SK-N-SH treated with all-trans-retinoic acid at 6 μM for 48 hours (cell line): ENCODE results near the gene SPP2.

Experiments used
- ARNTL ChIP-seq: fragments of 450-650 bp; formaldehyde crosslinking; IDR thresholded peaks from 2 replicates; pipeline ENCODE4 v1.5.0; 2020; ENCODE audit warnings: low read depth, mild to moderate bottlenecking, moderate library complexity, borderline replicate concordance
- ISL1 ChIP-seq: fragments of 250-450 bp; sonication (Bioruptor Pico); IDR thresholded peaks from 2 replicates; pipeline ENCODE4 v2.1.2; 2022; ENCODE audit warnings: mild to moderate bottlenecking, moderate library complexity
- PATZ1 ChIP-seq: fragments of 250-450 bp; sonication (Bioruptor Pico); IDR thresholded peaks from 2 replicates; pipeline ENCODE4 v1.8.0; 2020; ENCODE audit warnings: mild to moderate bottlenecking, moderate library complexity, borderline replicate concordance
- SNAI2 ChIP-seq: fragments of 250-450 bp; sonication (Bioruptor Pico); IDR thresholded peaks from 2 replicates; pipeline ENCODE4 v1.5.0; 2020; ENCODE audit warnings: mild to moderate bottlenecking, moderate library complexity
- TOX ChIP-seq: fragments of 250-450 bp; sonication (Bioruptor Pico); IDR thresholded peaks from 2 replicates; pipeline ENCODE4 v1.8.0; 2021; ENCODE audit warnings: mild to moderate bottlenecking, moderate library complexity, borderline replicate concordance
- ZFP3 ChIP-seq: fragments of 250-450 bp; sonication (Bioruptor Pico); IDR thresholded peaks from 2 replicates; pipeline ENCODE4 v1.5.0; 2020; ENCODE audit warnings: mild to moderate bottlenecking, moderate library complexity
- ZNF70 ChIP-seq: fragments of 450-650 bp; formaldehyde crosslinking; IDR thresholded peaks from 2 replicates; pipeline ENCODE4 v1.5.0; 2020; ENCODE audit warnings: mild to moderate bottlenecking, moderate library complexity
- ZNF8 ChIP-seq: fragments of 450-650 bp; formaldehyde crosslinking; IDR thresholded peaks from 2 replicates; pipeline ENCODE4 v1.5.0; 2020; ENCODE audit warnings: mild to moderate bottlenecking, moderate library complexity

GRCh38 chr2:234025891-234026401 lies 24.6 kb upstream of the SPP2 start:
- TF ChIP-seq ARNTL (CRISPR knock-in tag) (no peak), TOX (no peak), SNAI2 (no peak), ISL1 (CRISPR knock-in tag) (no peak), ZFP3 (no peak), PATZ1 (no peak), ZNF70 (CRISPR knock-in tag) (no peak), ZNF8 (no peak)
